Measurements from ENCODE around the gene BMP10. TPM values are rescaled to one million over a fixed set of nuclear protein-coding genes. Genes with fewer than 3 reads are reported as not detected.

The BMP10 gene
- total RNA-seq, 1 donor from 2014 or later = not detected

GRCh38 chr2:68845043-68845442 lies 26.2 kb downstream of the BMP10 start:
- Histone ChIP-seq H3K9ac (no peak overlapping the region), H3K4me2 (no peak overlapping the region), H3K4me1 (no peaks in the 10 kb centered on the region), H4K20me1 (ENCODE audit: low read depth) (no peaks in the 10 kb centered on the region), H3K27ac (no peak overlapping the region), H3K9me3 (ENCODE audit: low read depth) (no peaks in the 10 kb centered on the region), H3K79me2 (ENCODE audit: low read depth) (no peaks in the 10 kb centered on the region), H3K27me3 (no peaks in the 10 kb centered on the region), H3K36me3 (no peaks in the 10 kb centered on the region), H3F3A (ENCODE audit: low read depth) (no peaks in the 10 kb centered on the region), H2AFZ (replicated peaks) (no peak overlapping the region), H3K4me3 (no peak overlapping the region)
- Mint-ChIP-seq H3K27ac (no peak overlapping the region), H3K27me3 (ENCODE audit: insufficient read depth, low read depth) (no peaks in the 10 kb centered on the region), H3K36me3 (no peaks in the 10 kb centered on the region), H3K4me1 (no peaks in the 10 kb centered on the region), H3K9me3 (no peaks in the 10 kb centered on the region), H3K4me3 (no peak overlapping the region)
- DNase-seq (ENCODE audit: low spot score) = no peak
- TF ChIP-seq EZH2phosphoT487 (IDR thresholded peaks at IDR 0.05) (no peak), EZH2 (IDR thresholded peaks at IDR 0.05) (no peak), CTCF (IDR thresholded peaks at IDR 0.05) (no peak)

GRCh38 chr2:68839260-68839833 lies 31.9 kb downstream of the BMP10 start:
- Mint-ChIP-seq H3K27me3 (ENCODE audit: insufficient read depth, low read depth) (peaks cover 2% of the 10 kb centered on the region), H3K36me3 (no peaks in the 10 kb centered on the region), H3K4me3 (no peak overlapping the region), H3K4me1 (no peaks in the 10 kb centered on the region), H3K27ac (no peak overlapping the region), H3K9me3 (no peaks in the 10 kb centered on the region)
- no peaks in the 10 kb centered on the region for H3K4me1 ChIP-seq
- H3K27ac ChIP-seq = no peak overlapping the region
- H3K36me3 ChIP-seq = no peaks in the 10 kb centered on the region
- H4K20me1 ChIP-seq (ENCODE audit: low read depth) = no peaks in the 10 kb centered on the region
- H3F3A ChIP-seq (ENCODE audit: low read depth) = no peaks in the 10 kb centered on the region
- TF ChIP-seq EZH2phosphoT487 (IDR thresholded peaks at IDR 0.05) (no peak), EZH2 (IDR thresholded peaks at IDR 0.05) (no peak), CTCF (IDR thresholded peaks at IDR 0.05) (peak; percentile 34)
- no peak overlapping the region for H3K4me2 ChIP-seq
- no peak overlapping the region for H3K4me3 ChIP-seq
- no peaks in the 10 kb centered on the region for H3K79me2 ChIP-seq (ENCODE audit: low read depth)
- DNase-seq (ENCODE audit: low spot score) = no peak
- no peaks in the 10 kb centered on the region for H3K9me3 ChIP-seq (ENCODE audit: low read depth)
- H2AFZ ChIP-seq (replicated peaks) = no peak overlapping the region
- H3K9ac ChIP-seq = no peak overlapping the region
- no peaks in the 10 kb centered on the region for H3K27me3 ChIP-seq

GRCh38 chr2:68838641-68839040 lies 32.6 kb downstream of the BMP10 start:
- Mint-ChIP-seq H3K27me3 (ENCODE audit: insufficient read depth, low read depth) (peaks cover 2% of the 10 kb centered on the region), H3K4me1 (no peaks in the 10 kb centered on the region), H3K36me3 (no peaks in the 10 kb centered on the region), H3K27ac (no peak overlapping the region), H3K9me3 (no peaks in the 10 kb centered on the region), H3K4me3 (no peak overlapping the region)
- no peak overlapping the region for H3K9ac ChIP-seq
- H3K4me2 ChIP-seq = no peak overlapping the region
- H4K20me1 ChIP-seq (ENCODE audit: low read depth) = no peaks in the 10 kb centered on the region
- DNase-seq (ENCODE audit: low spot score) = no peak
- TF ChIP-seq EZH2phosphoT487 (IDR thresholded peaks at IDR 0.05) (no peak), EZH2 (IDR thresholded peaks at IDR 0.05) (no peak), CTCF (IDR thresholded peaks at IDR 0.05) (no peak)
- no peak overlapping the region for H3K4me3 ChIP-seq
- H3K79me2 ChIP-seq (ENCODE audit: low read depth) = no peaks in the 10 kb centered on the region
- no peak overlapping the region for H2AFZ ChIP-seq (replicated peaks)
- H3K27me3 ChIP-seq = no peaks in the 10 kb centered on the region
- H3K27ac ChIP-seq = no peak overlapping the region
- H3F3A ChIP-seq (ENCODE audit: low read depth) = no peaks in the 10 kb centered on the region
- H3K9me3 ChIP-seq (ENCODE audit: low read depth) = no peaks in the 10 kb centered on the region
- no peaks in the 10 kb centered on the region for H3K36me3 ChIP-seq
- no peaks in the 10 kb centered on the region for H3K4me1 ChIP-seq

Data from neural progenitor cell (in vitro differentiated cells).